Measurements from ENCODE around the gene SLAMF6. TPM values are rescaled to one million over a fixed set of nuclear protein-coding genes. Genes with fewer than 3 reads are reported as not detected.

Gene SLAMF6
- total RNA-seq, 6 donors from 2014 or later = 2.7 to 10.7 (median 3.4) TPM

GRCh38 chr1:160558660-160559380 is 35.8 kb upstream of the SLAMF6 start:
- no peak for ATAC-seq (ENCODE audit: low FRiP score in 2 of 2)
- no peak overlapping the region for H3K4me3 ChIP-seq
- 72 to 76% methylated on average over 4 of the region's 4 CpGs for WGBS, 2 donors
- peak overlapping the region in 2 of 4 donors; percentile 21 to 32 for H3K27ac ChIP-seq
- peaks cover 0 to 6% (median 0%) of the 10 kb centered on the region in 4 donors for H3K4me1 ChIP-seq
- no peak for TF ChIP-seq POLR2A (IDR thresholded peaks at IDR 0.05)
- TF ChIP-seq CTCF (IDR thresholded peaks at IDR 0.05) = no peak
- TF ChIP-seq EP300 (IDR thresholded peaks at IDR 0.05) = no peak
- no peak for TF ChIP-seq POLR2AphosphoS5 (IDR thresholded peaks at IDR 0.05)
- no peak for DNase-seq
- H3K9me3 ChIP-seq = peaks cover 0 to 8% (median 4%) of the 10 kb centered on the region in 4 donors
- no peaks in the 10 kb centered on the region for H3K27me3 ChIP-seq
- H3K36me3 ChIP-seq = no peaks in the 10 kb centered on the region

- Histone ChIP-seq H3K9me3 (no peaks in the 10 kb centered on the region), H3K27me3 (no peaks in the 10 kb centered on the region), H3K36me3 (no peaks in the 10 kb centered on the region), H3K27ac (no peak overlapping the region), H3K4me1 (peaks cover 0 to 6% (median 0%) of the 10 kb centered on the region in 4 donors), H3K4me3 (no peak overlapping the region)
- 74 to 90% methylated on average over 3 to 4 of the region's 4 CpGs for WGBS, 2 donors
- peak in 1 of 2 donors; percentile 17 for ATAC-seq (ENCODE audit: low FRiP score in 2 of 2)
- no peak for DNase-seq
- TF ChIP-seq POLR2AphosphoS5 (IDR thresholded peaks at IDR 0.05) = no peak
- no peak for TF ChIP-seq CTCF (IDR thresholded peaks at IDR 0.05)
- TF ChIP-seq EP300 (IDR thresholded peaks at IDR 0.05) = no peak
- no peak for TF ChIP-seq POLR2A (IDR thresholded peaks at IDR 0.05)
Observed at GRCh38 chr1:160553778-160554177, 30.7 kb upstream of the SLAMF6 start.

- WGBS, 2 donors = 73 to 87% methylated on average over 2 of the region's 2 CpGs
- no peaks in the 10 kb centered on the region for H3K36me3 ChIP-seq
- no peaks in the 10 kb centered on the region for H3K27me3 ChIP-seq
- TF ChIP-seq CTCF (IDR thresholded peaks at IDR 0.05) = no peak
- TF ChIP-seq POLR2A (IDR thresholded peaks at IDR 0.05) = no peak
- no peak for TF ChIP-seq POLR2AphosphoS5 (IDR thresholded peaks at IDR 0.05)
- no peak for TF ChIP-seq EP300 (IDR thresholded peaks at IDR 0.05)
- no peak overlapping the region for H3K27ac ChIP-seq
- ATAC-seq (ENCODE audit: low FRiP score in 2 of 2) = no peak
- no peak for DNase-seq
- H3K4me1 ChIP-seq = no peaks in the 10 kb centered on the region
- no peaks in the 10 kb centered on the region for H3K9me3 ChIP-seq
- no peak overlapping the region for H3K4me3 ChIP-seq
Observed at GRCh38 chr1:160552425-160552824, 29.4 kb upstream of the SLAMF6 start.

- no peaks in the 10 kb centered on the region for H3K27me3 ChIP-seq
- TF ChIP-seq CTCF (IDR thresholded peaks at IDR 0.05) = no peak
- no peak for TF ChIP-seq POLR2A (IDR thresholded peaks at IDR 0.05)
- TF ChIP-seq POLR2AphosphoS5 (IDR thresholded peaks at IDR 0.05) = no peak
- no peak for TF ChIP-seq EP300 (IDR thresholded peaks at IDR 0.05)
- H3K4me3 ChIP-seq = no peak overlapping the region
- H3K27ac ChIP-seq = no peak overlapping the region
- H3K36me3 ChIP-seq = no peaks in the 10 kb centered on the region
- H3K9me3 ChIP-seq = no peaks in the 10 kb centered on the region
- 40 to 66% methylated on average over 1 to 6 of the region's 6 CpGs for WGBS, 2 donors
- peak in 1 of 2 donors; percentile 17 for DNase-seq
- peaks cover 0 to 4% (median 0%) of the 10 kb centered on the region in 4 donors for H3K4me1 ChIP-seq
- peak; percentile 35 to 38 for ATAC-seq (ENCODE audit: low FRiP score in 2 of 2)
Observed at GRCh38 chr1:160550572-160551034, 27.5 kb upstream of the SLAMF6 start.

- DNase-seq = no peak
- no peaks in the 10 kb centered on the region for H3K27me3 ChIP-seq
Observed at GRCh38 chr1:160549665-160550006, 26.6 kb upstream of the SLAMF6 start.

More at GRCh38 chr1:160549665-160550006, 26.6 kb upstream of the SLAMF6 start:
- Histone ChIP-seq H3K4me1 (peaks cover 0 to 4% (median 0%) of the 10 kb centered on the region in 4 donors), H3K27ac (no peak overlapping the region), H3K4me3 (no peak overlapping the region), H3K36me3 (no peaks in the 10 kb centered on the region), H3K9me3 (no peaks in the 10 kb centered on the region)
- ATAC-seq (ENCODE audit: low FRiP score in 2 of 2) = no peak
- WGBS, 2 donors = 87 to 90% methylated on average over 3 of the region's 3 CpGs
- TF ChIP-seq POLR2A (IDR thresholded peaks at IDR 0.05) (no peak), EP300 (IDR thresholded peaks at IDR 0.05) (no peak), CTCF (IDR thresholded peaks at IDR 0.05) (no peak), POLR2AphosphoS5 (IDR thresholded peaks at IDR 0.05) (no peak)
